COLO829 (cell line): ENCODE measurements around the gene TWNK.

ENCODE experiments used
- DNase-seq: peaks from one replicate; pipeline ENCODE4 v3.0.0; 2012; ENCODE audit warnings: low spot score

The TWNK gene

GRCh38 chr10:100986952-100987684 is at the start of gene TWNK, which contains the start of gene MRPL43:
Gene TWNK, plus strand, starts transcription at chr10:100987543. Its CDS starts 668 bp downstream, at chr10:100988211.
Gene MRPL43, minus strand, starts transcription at chr10:100987497. Its CDS starts 54 bp downstream, at chr10:100987443.
- peak; percentile 53 for DNase-seq

GRCh38 chr10:100939763-100940344 is 47.5 kb upstream of the TWNK start:
- DNase-seq: no peak

- no peak for DNase-seq
These were observed 45.1 kb upstream of the TWNK start for GRCh38 chr10:100942229-100942628.

DNA sequence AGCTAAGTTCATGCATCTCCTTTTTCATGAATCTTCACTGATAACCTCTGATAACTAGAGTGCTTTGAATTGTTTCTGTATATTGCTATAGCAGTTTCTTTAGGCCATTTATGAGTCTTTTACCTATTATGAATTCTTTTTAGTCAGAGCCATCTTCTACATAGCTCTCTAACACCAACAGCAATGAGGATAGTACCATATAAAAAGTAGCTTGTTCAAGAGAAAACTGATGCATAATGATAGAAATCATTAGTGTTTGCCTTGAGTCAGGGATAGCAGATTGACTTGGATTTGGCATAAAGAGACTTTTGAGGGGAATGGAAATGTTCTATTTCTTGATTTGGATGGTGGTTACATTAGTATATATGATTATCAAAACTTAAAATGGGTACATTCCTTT is 43.8 kb upstream of the TWNK start:
- DNase-seq: no peak

DNA sequence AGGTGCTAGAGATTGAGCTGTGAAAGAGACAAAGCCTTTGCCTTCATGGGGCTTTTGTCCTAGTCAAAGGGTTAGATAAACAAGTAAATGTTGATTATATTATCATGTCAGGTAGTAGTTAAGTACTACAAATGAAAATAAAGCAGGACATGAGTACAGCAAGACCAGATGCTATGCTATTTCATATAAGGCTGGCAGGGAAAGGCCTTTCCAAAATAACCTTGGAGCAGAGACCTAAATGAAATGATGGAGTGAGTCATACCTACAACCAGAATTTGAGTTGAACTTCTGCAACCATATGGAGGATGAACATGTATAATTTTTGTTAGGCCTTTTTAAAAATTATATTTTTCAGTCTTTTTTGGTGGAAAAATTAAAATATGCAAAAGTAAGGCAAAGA is 41.6 kb upstream of the TWNK start:
- DNase-seq: no peak

DNA sequence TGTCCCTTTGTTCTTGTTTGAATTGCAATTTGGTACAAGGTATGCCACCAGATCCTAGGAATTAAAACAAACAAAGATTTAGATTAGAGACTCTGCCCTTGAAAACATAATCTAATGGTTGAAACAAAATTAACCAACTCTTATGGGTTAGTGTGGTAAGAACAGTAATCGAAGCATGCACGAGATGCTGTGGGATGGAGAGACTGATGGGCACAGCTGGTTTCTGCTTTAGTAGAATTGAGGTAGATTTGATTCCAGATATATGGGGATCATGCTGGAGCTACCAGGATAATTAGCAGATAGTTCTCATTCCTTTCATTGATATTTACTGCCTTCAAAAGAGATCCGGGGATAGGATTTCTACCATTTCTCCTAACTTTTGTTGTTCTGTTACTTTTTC is 38.4 kb upstream of the TWNK start:
- DNase-seq: no peak

DNA sequence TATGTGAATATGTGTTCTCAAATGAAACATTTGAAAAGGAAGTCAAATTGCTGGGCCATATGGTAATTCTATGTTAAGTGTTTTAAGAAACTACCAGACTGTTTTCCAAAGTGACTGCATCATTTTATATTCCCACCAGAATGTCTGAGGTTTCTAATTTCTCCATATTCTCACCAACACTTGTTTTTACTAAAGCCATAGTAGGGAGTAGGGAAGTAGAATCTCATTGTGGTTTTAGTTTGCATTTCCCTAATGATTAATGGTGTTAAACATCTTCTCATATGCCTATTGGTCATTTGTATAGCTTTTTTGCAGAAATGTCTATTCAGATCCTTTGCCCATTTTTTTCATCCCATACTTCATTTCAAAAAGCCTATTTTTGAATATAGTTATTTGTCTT is 27.1 kb upstream of the TWNK start:
- no peak for DNase-seq

- DNase-seq: no peak
These were observed 24.8 kb upstream of the TWNK start for GRCh38 chr10:100962351-100963080.

- no peak for DNase-seq
These were observed 23.5 kb upstream of the TWNK start for GRCh38 chr10:100963826-100964225.

DNA sequence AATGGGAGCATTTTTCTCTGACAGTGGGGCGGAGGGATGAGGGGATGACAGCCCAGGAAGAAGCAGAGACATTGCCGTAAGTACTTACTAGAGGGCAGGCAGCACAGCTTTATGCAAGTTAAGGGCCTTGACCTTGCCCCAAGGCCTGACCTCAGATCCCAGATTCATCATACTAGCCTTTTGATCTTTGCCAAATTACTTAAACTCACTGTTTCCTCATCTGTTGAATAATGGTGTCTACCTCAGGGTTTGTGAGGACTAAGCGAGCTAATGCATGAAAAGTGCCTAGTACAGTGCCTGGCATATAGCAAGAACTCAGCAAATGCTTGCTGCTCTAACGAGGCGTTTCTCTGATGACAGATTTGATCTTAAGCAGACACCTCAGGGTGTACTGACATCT is 21.5 kb upstream of the TWNK start:
- no peak for DNase-seq

DNA sequence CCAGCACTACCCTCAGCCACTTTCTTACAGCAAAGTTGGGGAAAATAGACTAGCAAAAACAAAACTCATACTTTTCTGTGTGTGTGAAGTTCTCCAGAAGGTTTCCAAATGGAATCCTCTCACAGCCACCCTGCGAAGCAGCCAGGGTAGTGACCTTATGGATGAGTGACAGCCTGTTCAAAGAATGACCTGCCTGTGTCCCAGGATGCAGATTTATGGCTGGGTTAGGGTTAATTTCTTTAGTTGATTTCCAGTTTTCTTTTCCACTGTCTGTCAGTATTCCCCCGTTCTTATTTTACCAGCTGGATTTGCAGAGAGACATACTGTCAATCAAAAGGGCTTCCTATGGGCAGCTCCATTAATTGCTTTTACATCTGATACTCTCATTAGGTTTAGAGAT is 20.5 kb upstream of the TWNK start:
- DNase-seq: no peak

DNA sequence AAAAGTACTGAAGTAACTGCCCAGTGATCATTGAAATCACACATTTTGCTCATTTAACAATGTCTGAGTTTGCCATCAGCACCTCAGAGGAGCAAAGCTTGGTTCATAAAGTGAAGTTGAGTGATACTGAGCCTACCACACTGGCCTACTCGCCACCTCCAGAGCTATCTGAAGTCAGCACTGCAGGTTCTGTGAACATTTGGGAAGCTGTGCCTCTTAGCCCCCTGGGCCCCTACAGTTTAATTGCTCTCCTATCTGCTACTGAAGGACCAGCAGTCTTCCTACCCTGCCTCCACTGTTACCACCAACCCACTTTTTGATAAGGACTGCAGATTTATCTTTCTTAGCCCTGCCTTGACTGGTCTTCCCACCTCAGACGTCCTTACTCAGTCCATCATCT is 20.0 kb upstream of the TWNK start:
- DNase-seq: no peak

DNA sequence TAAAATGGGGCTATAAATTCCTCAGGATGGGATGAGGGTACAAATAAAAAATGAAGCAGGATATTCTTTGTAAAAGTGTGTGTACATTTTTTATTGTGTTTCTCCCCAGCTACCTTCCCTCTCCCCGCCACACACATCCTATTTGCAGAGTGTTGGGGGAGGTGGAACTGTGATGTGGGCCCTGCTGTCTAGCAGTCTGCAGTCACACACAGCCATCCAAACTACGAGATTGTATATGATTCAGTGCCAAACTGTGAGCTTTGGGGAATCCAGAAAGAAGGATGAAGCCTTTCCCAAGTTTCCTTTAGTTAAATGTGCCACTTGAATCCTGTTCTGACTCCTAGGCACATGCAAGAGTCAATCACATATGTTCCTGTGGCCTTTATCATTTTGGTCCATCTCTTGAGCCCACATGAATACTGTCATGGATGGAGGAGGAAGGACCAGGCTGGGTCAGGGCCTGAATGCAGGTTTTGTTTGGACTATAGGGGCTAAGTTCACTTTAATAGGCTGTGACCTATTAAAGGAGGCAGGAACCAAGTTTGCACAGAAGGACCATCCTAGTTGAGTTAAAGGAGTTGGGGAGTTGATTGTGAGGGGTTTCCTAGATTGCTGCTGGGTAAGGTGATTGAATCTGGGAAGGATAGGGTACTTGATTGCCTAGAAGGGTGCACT is 19.1 kb upstream of the TWNK start:
- no peak for DNase-seq

DNA sequence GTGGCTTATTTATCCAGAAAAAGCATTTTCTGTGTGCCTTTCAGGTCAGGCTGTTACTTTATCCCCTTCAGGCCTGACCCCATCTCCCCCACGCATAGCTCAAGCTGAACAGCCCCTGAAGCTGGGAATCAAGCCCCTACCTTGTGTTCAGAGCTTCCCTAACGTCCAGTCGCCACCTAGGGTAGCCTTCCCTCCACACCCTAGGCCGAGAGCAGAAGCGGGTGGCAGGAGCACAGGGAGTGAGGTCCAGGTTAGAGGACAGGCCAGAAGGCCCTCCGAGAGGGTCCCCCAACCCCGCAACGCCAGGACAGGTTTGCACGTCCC is 18.5 kb upstream of the TWNK start:
- DNase-seq: no peak

DNA sequence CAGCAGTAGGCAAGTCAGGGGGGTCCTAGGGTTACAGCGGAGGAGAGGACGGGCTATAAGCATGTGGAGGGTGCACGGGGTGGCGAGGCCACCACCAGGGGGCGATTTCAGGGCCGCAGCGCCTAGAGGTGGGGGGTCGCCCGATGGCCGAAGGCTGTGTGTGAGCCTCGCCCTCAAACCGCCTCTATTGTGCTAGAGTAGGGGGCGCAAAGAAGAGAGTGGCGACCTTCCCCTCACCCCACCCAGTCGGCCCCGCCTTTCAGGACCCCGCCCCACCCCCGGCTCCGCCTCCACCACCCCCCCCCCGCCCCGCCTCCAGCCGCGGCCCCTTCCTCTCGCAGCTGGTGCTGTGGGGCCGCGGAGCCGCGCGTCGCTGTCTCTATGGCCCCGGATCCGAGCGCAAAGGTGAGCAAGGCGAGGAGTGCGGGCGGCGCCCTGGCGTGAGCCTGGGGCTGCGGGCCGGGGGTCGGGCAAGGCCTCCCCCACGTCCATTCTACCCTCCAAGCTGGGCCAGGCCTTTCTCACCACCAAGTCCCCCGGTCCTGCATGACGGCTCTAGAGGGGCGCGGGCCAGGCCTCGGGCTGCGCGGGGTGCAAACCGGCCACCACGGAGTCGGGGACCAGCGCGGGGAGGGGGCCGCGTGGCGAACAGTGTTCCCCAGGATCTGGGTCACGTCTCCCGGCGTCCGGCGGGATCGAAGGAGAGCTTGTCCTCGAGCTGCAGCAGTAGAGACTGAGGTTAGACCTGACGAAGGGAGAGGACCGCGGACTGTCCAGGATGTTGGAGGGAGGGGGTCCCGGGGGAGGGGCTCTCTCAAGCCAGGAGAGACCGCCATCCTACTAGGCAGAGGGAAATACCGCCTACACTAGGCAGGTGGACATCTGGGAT is 17.9 kb upstream of the TWNK start, which contains the start of gene SEMA4G:
SEMA4G (plus strand) TSS at position 318 of the 889 bp plus-strand sequence. CDS start 3,409 bp downstream, outside the sequence.
- peak; percentile 4 for DNase-seq

DNA sequence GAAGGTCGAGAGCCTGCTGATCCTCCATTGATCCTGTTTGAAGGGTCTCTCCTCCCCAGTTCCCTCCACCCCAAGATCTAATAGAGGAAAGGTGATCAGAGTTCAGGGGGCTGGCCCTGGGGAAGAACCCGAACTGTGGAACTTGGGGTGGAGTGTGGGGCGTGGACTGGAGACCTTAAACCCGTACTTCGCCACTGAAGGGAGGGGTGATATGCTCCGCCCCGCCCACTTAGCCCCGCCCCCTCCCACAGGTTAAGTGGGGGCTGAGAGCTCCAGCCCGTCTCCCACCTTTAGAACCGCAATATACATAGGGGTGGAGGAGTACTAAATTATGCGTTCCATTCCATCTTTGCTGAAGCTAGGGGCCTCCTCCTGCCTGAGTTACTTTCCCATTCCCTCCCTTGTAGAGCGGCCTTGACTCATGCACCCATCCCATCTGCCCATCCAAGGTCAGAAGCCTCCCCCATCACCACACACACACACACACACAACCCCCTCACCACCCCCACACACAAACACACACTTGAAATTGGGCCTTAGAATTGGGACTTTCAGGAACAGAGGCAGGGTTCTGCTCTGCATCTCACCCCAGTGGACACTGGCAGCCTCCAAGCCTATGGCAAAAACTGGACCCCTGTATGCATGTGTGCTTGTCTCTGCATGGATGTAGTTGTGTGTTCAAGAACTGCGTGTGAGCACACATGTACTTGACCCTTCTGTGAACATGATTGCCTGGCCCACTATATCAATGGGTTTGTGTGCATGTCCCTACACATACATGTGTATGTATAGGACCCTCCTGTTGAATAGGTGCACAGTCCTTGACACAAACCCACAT is 17.0 kb upstream of the TWNK start:
- DNase-seq: no peak

GRCh38 chr10:100970914-100971811 is 16.2 kb upstream of the TWNK start:
- no peak for DNase-seq

- DNase-seq: no peak
These were observed 15.0 kb upstream of the TWNK start for GRCh38 chr10:100972115-100972903.
